A549 (cell line): ENCODE measurements around the gene CITED2. TPM values are rescaled to one million over a fixed set of nuclear protein-coding genes. Genes with fewer than 3 reads are reported as not detected.

Experiments
- ATAC-seq, 2 experiments: fragments of 200-7000 bp in 1 of 2; fragments of >200 bp in 1 of 2; cut with Nextera tagmentation in 1 of 2; cut with Tn5 transposase in 1 of 2; 3 replicates each; pipeline versions ENCODE4 v1.8.0 to v1.9.1; 2018 to 2020; ENCODE audit warnings: mild to moderate bottlenecking in 1 of 2, moderate library complexity in 1 of 2
- CTCF ChIA-PET: fragments of 300-600 bp; sonication (Branson Sonifier 250); formaldehyde crosslinking; extraction: SDS; loops from one replicate; lab custom pipeline; 2021; ENCODE audit warnings: antibody characterized with exemption, inconsistent platforms; lab: Yijun Ruan, JAX
- POLR2A ChIA-PET: fragments of 350-600 bp; formaldehyde crosslinking; extraction: SDS; loops from one replicate; lab custom pipeline; 2021; ENCODE audit warnings: antibody characterized with exemption, inconsistent platforms; lab: Yijun Ruan, JAX
- DNase-seq, 2 experiments: peaks; one replicate each; pipeline versions ENCODE4 v3.0.0 to v3.0.0-alpha.2; 2011 to 2016; ENCODE audit warnings: low read depth in 1 of 2, low spot score in 1 of 2
- FAIRE-seq: peaks from 2 replicates; lab custom pipeline; 2011; peaks lifted over from hg19 to GRCh38; lab: Jason Lieb, UNC
- H3K27ac ChIP-seq, 2 experiments: fragments of >200 bp; sonication (Bioruptor Twin); formaldehyde crosslinking; 3 replicates each; pipeline ENCODE4 v1.5.1; 2016 to 2017
- H3K4me1 ChIP-seq: fragments of >200 bp; sonication (Bioruptor Twin); formaldehyde crosslinking; 3 replicates; pipeline ENCODE4 v1.6.1; 2016
- H3K4me2 ChIP-seq: fragments of >200 bp; sonication (Bioruptor Twin); formaldehyde crosslinking; 3 replicates; pipeline ENCODE4 v1.6.1; 2016
- H3K4me3 ChIP-seq: fragments of >200 bp; sonication (Bioruptor Twin); formaldehyde crosslinking; 3 replicates; pipeline ENCODE4 v1.5.1; 2016
- H3K9me3 ChIP-seq: fragments of >200 bp; sonication (Bioruptor Twin); formaldehyde crosslinking; 3 replicates; pipeline ENCODE4 v1.6.1; 2016
- CBX8 ChIP-seq: fragments of 200-600 bp; sonication (generic); IDR thresholded peaks from 2 replicates; pipeline ENCODE4 v1.6.1; 2016
- CHD2 ChIP-seq: fragments of 150-350 bp; IDR thresholded peaks from 2 replicates; pipeline ENCODE4 v1.6.1; 2014; ENCODE audit warnings: low read length; ENCODE audit not compliant: partially characterized antibody
- CHD4 ChIP-seq: fragments of 200-600 bp; sonication (generic); IDR thresholded peaks from 2 replicates; pipeline ENCODE4 v1.6.1; 2016; ENCODE audit warnings: antibody characterized with exemption, mild to moderate bottlenecking, borderline replicate concordance
- ESRRA ChIP-seq: fragments of 150-350 bp; IDR thresholded peaks from 2 replicates; pipeline ENCODE4 v1.6.1; 2014; ENCODE audit warnings: mild to moderate bottlenecking, low read length, borderline replicate concordance
- FOSL2 ChIP-seq, 2 experiments: fragments of 450-650 bp in 1 of 2; fragments of >200 bp in 1 of 2; sonication (Bioruptor Twin) in 1 of 2; formaldehyde crosslinking; IDR thresholded peaks; 2 replicates each; pipeline versions ENCODE4 v1.5.0 to v1.6.1; 2016 to 2020; ENCODE audit warnings: mild to moderate bottlenecking in 1 of 2, moderate library complexity in 1 of 2
- HEYL ChIP-seq: fragments of 250-450 bp; sonication (Bioruptor Pico); IDR thresholded peaks from 2 replicates; pipeline ENCODE4 v1.8.0; 2021; ENCODE audit warnings: mild to moderate bottlenecking, moderate library complexity
- HOXB13 ChIP-seq: fragments of 250-450 bp; sonication (Bioruptor Pico); IDR thresholded peaks from 2 replicates; pipeline ENCODE4 v1.5.0; 2020; ENCODE audit warnings: low read depth, mild to moderate bottlenecking, moderate library complexity
- KDM1A ChIP-seq: fragments of 200-600 bp; sonication (generic); IDR thresholded peaks from 2 replicates; pipeline ENCODE4 v1.6.1; 2016; ENCODE audit warnings: low read depth, mild to moderate bottlenecking
- MAFK ChIP-seq: fragments of 450-650 bp; IDR thresholded peaks from 2 replicates; pipeline ENCODE4 v1.6.1; 2014; ENCODE audit not compliant: partially characterized antibody
- RARB ChIP-seq: fragments of 250-450 bp; sonication (Bioruptor Pico); IDR thresholded peaks from 2 replicates; pipeline ENCODE4 v1.8.0; 2021; ENCODE audit warnings: mild to moderate bottlenecking, moderate library complexity
- RCOR1 ChIP-seq: fragments of 150-350 bp; IDR thresholded peaks from 2 replicates; pipeline ENCODE4 v1.6.1; 2014; ENCODE audit warnings: antibody characterized with exemption, low read length, low read depth
- RFX5 ChIP-seq: fragments of 450-650 bp; IDR thresholded peaks from 2 replicates; pipeline ENCODE4 v1.7.1; 2014; ENCODE audit warnings: antibody characterized with exemption, mild to moderate bottlenecking, moderate library complexity
- RNF2 ChIP-seq: fragments of 200-600 bp; sonication (generic); IDR thresholded peaks from 2 replicates; pipeline ENCODE4 v1.6.1; 2016; ENCODE audit warnings: low read depth, mild to moderate bottlenecking, antibody characterized with exemption, moderate library complexity, borderline replicate concordance
- SMC3 ChIP-seq: fragments of >200 bp; sonication (Bioruptor Twin); formaldehyde crosslinking; IDR thresholded peaks from 3 replicates; pipeline ENCODE4 v1.6.1; 2018; ENCODE audit warnings: inconsistent platforms
- SREBF2 ChIP-seq: fragments of 450-650 bp; IDR thresholded peaks from 2 replicates; pipeline ENCODE4 v1.6.1; 2014; ENCODE audit warnings: mild to moderate bottlenecking, moderate library complexity
- ZC3H11A ChIP-seq: fragments of 450-650 bp; IDR thresholded peaks from 2 replicates; pipeline ENCODE4 v1.6.1; 2014; ENCODE audit warnings: antibody characterized with exemption, mild to moderate bottlenecking
- ZSCAN20 ChIP-seq: fragments of 250-450 bp; sonication (Bioruptor Pico); IDR thresholded peaks from 2 replicates; pipeline ENCODE4 v1.8.0; 2022; ENCODE audit warnings: mild to moderate bottlenecking, moderate library complexity
- WGBS: methylation state at CpG from one replicate; pipeline ENCODE4 v1.1.6; 2017; ENCODE audit errors: missing lambda C conversion rate; 5-methylcytosine and 5-hydroxymethylcytosine counted together
- polyA plus RNA-seq, 4 experiments: library from polyadenylated mRNA; depleted of rRNA in 3 of 4; stranded (reverse); fragments of >200 nt; fragmentation: RNase III in 1 of 4; extraction: RNeasy Plus Mini Kit Qiagen cat#74134 plus additional on column Dnase treatment in 1 of 4; gene quantifications; 2 replicates in 3 of 4; 3 replicates in 1 of 4; pipeline ENCODE4 v1.2.3, GENCODE V29; 2011 to 2017
- TF ChIP-seq, protein P1 (sequence below): fragments of >200 bp; sonication (Bioruptor Twin); formaldehyde crosslinking; IDR thresholded peaks from 3 replicates; pipeline ENCODE4 v1.5.1; 2016
- TF ChIP-seq, protein P2 (sequence below): IDR thresholded peaks from 2 replicates; pipeline ENCODE4 v1.6.1; 2012; ENCODE audit warnings: low read depth, borderline replicate concordance
- TF ChIP-seq, protein P3 (sequence below): IDR thresholded peaks from 2 replicates; pipeline ENCODE4 v1.6.1; 2012

Gene CITED2
- polyA plus RNA-seq, 2 of the 4 experiments (the other 2 are of a cell fraction): 6.4 to 9.3 TPM

- FAIRE-seq (no peak), ATAC-seq (no peak), DNase-seq (no peak)
- POLR2A ChIA-PET: no interaction called here
- 0 out of 3 replicates have a peak, but pooled peaks cover 2% of the 10 kb centered on the region for H3K4me1 ChIP-seq
- H3K27ac ChIP-seq: no peak overlapping the region
- TF ChIP-seq SREBF2: no peak
- no peak for TF ChIP-seq HOXB13 (CRISPR knock-in tag)
- TF ChIP-seq FOSL2 (IDR thresholded peaks at IDR 0.05): no peak
- TF ChIP-seq FOSL2 (CRISPR knock-in tag; IDR thresholded peaks at IDR 0.05): no peak
- CTCF ChIA-PET: no interaction called here
- H3K9me3 ChIP-seq: peaks cover 4% of the 10 kb centered on the region; the same call in 1 of the 3 replicates
- H3K4me3 ChIP-seq: no peak overlapping the region
- no peak overlapping the region for H3K4me2 ChIP-seq
- WGBS: 56% methylated on average over 1 of the region's 1 CpG
These were observed 48.8 kb downstream of the CITED2 start for GRCh38 chr6:139325686-139326085.

DNA sequence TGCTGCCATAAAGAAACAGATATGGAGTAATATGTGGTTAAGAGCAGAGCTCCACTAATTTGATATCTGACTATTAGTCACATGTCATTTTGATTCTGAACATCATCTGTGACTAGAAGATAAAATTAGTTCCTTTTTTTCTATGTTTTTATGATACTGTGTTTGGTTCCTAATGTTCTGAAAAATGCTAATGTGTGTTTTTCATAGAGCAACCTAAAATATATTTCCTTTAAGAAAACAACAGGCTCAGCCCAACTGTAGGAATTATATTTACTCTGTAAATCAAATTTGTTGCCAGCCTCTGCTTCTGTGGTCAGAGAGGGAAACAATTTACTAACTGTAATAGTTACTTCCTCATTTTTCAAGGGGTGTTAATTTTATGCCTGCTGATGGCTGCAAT, 49.3 kb downstream of the CITED2 start:
- H3K27ac ChIP-seq: no peak overlapping the region
- 0 out of 3 replicates have a peak, but pooled peaks cover 2% of the 10 kb centered on the region for H3K4me1 ChIP-seq
- FAIRE-seq (no peak), ATAC-seq (no peak), DNase-seq (no peak)
- CTCF ChIA-PET: no interaction called here
- no peak overlapping the region for H3K4me2 ChIP-seq
- no peak for TF ChIP-seq SMC3
- no peak for TF ChIP-seq RFX5
- no peak for TF ChIP-seq RARB
- no peak overlapping the region for H3K4me3 ChIP-seq
- POLR2A ChIA-PET: no interaction called here
- H3K9me3 ChIP-seq: peaks cover 4% of the 10 kb centered on the region; the same call in 1 of the 3 replicates

DNA sequence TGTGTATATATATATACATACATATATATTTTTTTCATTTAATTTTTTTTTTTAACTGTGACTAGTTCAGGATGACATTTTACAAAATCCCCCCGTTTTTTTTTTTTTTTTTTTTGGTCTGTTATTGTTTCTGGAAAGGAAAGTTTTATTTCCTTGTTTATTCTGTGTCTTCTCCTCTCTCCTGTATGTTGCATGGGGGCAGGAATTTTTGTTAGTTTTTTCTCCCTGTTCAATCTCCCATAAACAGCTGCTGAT, 50.2 kb downstream of the CITED2 start:
- ATAC-seq: no peak

More for the DNA sequence above, 50.2 kb downstream of the CITED2 start:
- TF ChIP-seq CHD2 (no peak), ESRRA (no peak), CBX8 (no peak), RCOR1 (no peak), ZC3H11A (no peak), SREBF2 (no peak), MAFK (no peak), CHD4 (no peak), HEYL (CRISPR knock-in tag) (no peak), ZSCAN20 (CRISPR knock-in tag) (no peak), KDM1A (no peak), RNF2 (no peak), RFX5 (no peak)
- TF ChIP-seq, protein P1, sequence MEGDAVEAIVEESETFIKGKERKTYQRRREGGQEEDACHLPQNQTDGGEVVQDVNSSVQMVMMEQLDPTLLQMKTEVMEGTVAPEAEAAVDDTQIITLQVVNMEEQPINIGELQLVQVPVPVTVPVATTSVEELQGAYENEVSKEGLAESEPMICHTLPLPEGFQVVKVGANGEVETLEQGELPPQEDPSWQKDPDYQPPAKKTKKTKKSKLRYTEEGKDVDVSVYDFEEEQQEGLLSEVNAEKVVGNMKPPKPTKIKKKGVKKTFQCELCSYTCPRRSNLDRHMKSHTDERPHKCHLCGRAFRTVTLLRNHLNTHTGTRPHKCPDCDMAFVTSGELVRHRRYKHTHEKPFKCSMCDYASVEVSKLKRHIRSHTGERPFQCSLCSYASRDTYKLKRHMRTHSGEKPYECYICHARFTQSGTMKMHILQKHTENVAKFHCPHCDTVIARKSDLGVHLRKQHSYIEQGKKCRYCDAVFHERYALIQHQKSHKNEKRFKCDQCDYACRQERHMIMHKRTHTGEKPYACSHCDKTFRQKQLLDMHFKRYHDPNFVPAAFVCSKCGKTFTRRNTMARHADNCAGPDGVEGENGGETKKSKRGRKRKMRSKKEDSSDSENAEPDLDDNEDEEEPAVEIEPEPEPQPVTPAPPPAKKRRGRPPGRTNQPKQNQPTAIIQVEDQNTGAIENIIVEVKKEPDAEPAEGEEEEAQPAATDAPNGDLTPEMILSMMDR: no peak
- TF ChIP-seq, protein P2, sequence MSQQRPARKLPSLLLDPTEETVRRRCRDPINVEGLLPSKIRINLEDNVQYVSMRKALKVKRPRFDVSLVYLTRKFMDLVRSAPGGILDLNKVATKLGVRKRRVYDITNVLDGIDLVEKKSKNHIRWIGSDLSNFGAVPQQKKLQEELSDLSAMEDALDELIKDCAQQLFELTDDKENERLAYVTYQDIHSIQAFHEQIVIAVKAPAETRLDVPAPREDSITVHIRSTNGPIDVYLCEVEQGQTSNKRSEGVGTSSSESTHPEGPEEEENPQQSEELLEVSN: no peak
- TF ChIP-seq, protein P3, sequence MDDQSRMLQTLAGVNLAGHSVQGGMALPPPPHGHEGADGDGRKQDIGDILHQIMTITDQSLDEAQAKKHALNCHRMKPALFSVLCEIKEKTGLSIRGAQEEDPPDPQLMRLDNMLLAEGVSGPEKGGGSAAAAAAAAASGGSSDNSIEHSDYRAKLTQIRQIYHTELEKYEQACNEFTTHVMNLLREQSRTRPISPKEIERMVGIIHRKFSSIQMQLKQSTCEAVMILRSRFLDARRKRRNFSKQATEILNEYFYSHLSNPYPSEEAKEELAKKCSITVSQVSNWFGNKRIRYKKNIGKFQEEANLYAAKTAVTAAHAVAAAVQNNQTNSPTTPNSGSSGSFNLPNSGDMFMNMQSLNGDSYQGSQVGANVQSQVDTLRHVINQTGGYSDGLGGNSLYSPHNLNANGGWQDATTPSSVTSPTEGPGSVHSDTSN: no peak
- TF ChIP-seq, all 56 proteins: peak for 0
- Histone ChIP-seq H3K4me3 (no peak overlapping the region), H3K4me1 (0 out of 3 replicates have a peak, but pooled peaks cover 2% of the 10 kb centered on the region), H3K4me2 (peak overlapping the region; percentile 23; the same call in 1 of the 3 replicates), H3K9me3 (peaks cover 3% of the 10 kb centered on the region; the same call in 1 of the 3 replicates), H3K27ac (no peak overlapping the region)
- POLR2A ChIA-PET: no interaction called here
- DNase-seq (no peak), FAIRE-seq (no peak)
- CTCF ChIA-PET: no interaction called here
- 8% methylated on average over 1 of the region's 1 CpG for WGBS
